Naive thymus-derived CD4-positive, alpha-beta T cell (primary cell): Measurements from ENCODE around the gene TLR1. TPM values are rescaled to one million over a fixed set of nuclear protein-coding genes. Genes with fewer than 3 reads are reported as not detected.

ENCODE experiments used
- ATAC-seq: fragments of 150-1000 bp; cut with Tn5 transposase; 2 replicates; pipeline ENCODE4 v1.10.0; 2021; ENCODE audit warnings: mild to moderate bottlenecking, moderate library complexity
- CTCF ChIA-PET: fragments of 350-600 bp; sonication (Branson Sonifier 250); formaldehyde crosslinking; loops from one replicate; lab custom pipeline; 2021; ENCODE audit warnings: antibody characterized with exemption; lab: Charles Lee
- POLR2A ChIA-PET: fragments of 350-600 bp; sonication (Branson Sonifier 250); formaldehyde crosslinking; loops from one replicate; lab custom pipeline; 2021; ENCODE audit warnings: antibody characterized with exemption, inconsistent platforms; lab: Charles Lee
- DNase-seq, 9 donors: peaks; one replicate each; pipeline versions ENCODE4 v3.0.0 to v3.0.0-alpha.2; 2020 to 2022; ENCODE audit warnings: mixed read lengths in 1 of 9
- H3K27ac ChIP-seq: one replicate; pipeline ENCODE4 v1.7.0; 2013; ENCODE audit warnings: mild to moderate bottlenecking, low read depth, low read length, moderate library complexity
- H3K27me3 ChIP-seq, 2 donors: one replicate each; pipeline ENCODE4 v1.7.0; 2013; ENCODE audit warnings: low read length in 2 of 2, mild to moderate bottlenecking in 2 of 2, moderate library complexity in 2 of 2; ENCODE audit not compliant: control insufficient read depth in 2 of 2, insufficient read depth in 2 of 2
- H3K36me3 ChIP-seq, 3 experiments: 1 replicate in 2 of 3; 2 replicates in 1 of 3; pipeline ENCODE4 v1.7.0; 2013; ENCODE audit warnings: low read length in 3 of 3, mild to moderate bottlenecking in 3 of 3, moderate library complexity in 1 of 3; ENCODE audit not compliant: insufficient read depth in 3 of 3, control insufficient read depth in 2 of 3
- H3K4me1 ChIP-seq, 2 donors: one replicate each; pipeline ENCODE4 v1.7.0; 2013; ENCODE audit warnings: low read length in 2 of 2, mild to moderate bottlenecking in 2 of 2, moderate library complexity in 1 of 2; ENCODE audit not compliant: control insufficient read depth in 2 of 2, insufficient read depth in 2 of 2
- H3K4me3 ChIP-seq: 2 replicates; pipeline ENCODE4 v1.7.0; 2013; ENCODE audit warnings: mild to moderate bottlenecking, low read length
- H3K9me3 ChIP-seq, 3 experiments: 1 replicate in 2 of 3; 2 replicates in 1 of 3; pipeline ENCODE4 v1.7.0; 2013; ENCODE audit warnings: low read length in 3 of 3; ENCODE audit not compliant: control insufficient read depth in 2 of 3
- H3K27ac Mint-ChIP-seq, 9 donors: one replicate each; pipeline ENCODE4 v1.8.0; 2020 to 2022; ENCODE audit warnings: mixed read lengths in 9 of 9, mild to moderate bottlenecking in 8 of 9, moderate library complexity in 5 of 9, inconsistent platforms in 2 of 9
- H3K27me3 Mint-ChIP-seq, 5 donors: one replicate each; pipeline ENCODE4 v1.8.0; 2021 to 2022; ENCODE audit warnings: mixed read lengths in 5 of 5, mild to moderate bottlenecking in 1 of 5
- H3K36me3 Mint-ChIP-seq, 5 donors: one replicate each; pipeline ENCODE4 v1.8.0; 2020 to 2022; ENCODE audit warnings: mixed read lengths in 5 of 5, mild to moderate bottlenecking in 3 of 5, inconsistent platforms in 1 of 5
- H3K4me1 Mint-ChIP-seq, 7 donors: one replicate each; pipeline ENCODE4 v1.8.0; 2020 to 2022; ENCODE audit warnings: mixed read lengths in 7 of 7, mild to moderate bottlenecking in 3 of 7, inconsistent platforms in 1 of 7
- H3K4me3 Mint-ChIP-seq, 10 donors: one replicate each; pipeline ENCODE4 v1.8.0; 2020 to 2022; ENCODE audit warnings: mild to moderate bottlenecking in 10 of 10, mixed read lengths in 10 of 10, moderate library complexity in 6 of 10, inconsistent platforms in 2 of 10
- H3K9me3 Mint-ChIP-seq, 11 donors: one replicate each; pipeline ENCODE4 v1.8.0; 2020 to 2022; ENCODE audit warnings: mixed read lengths in 11 of 11, mild to moderate bottlenecking in 4 of 11, inconsistent platforms in 1 of 11, moderate library complexity in 1 of 11
- intact Hi-C, 2 donors: fragments of 100-400 bp; cut with micrococcal nuclease; formaldehyde crosslinking; loops; one replicate each; pipeline ENCODE4 v1.15.1; 2023
- polyA plus RNA-seq, 2 donors: library from polyadenylated mRNA; unstranded; fragments of 300-500 nt; fragmentation: Illumina TruSeq; gene quantifications; one replicate each; pipeline ENCODE4 v1.2.3, GENCODE V29; 2021
- total RNA-seq, 6 experiments: library from RNA in 5 of 6; stranded (reverse) in 5 of 6; gene quantifications; 1 replicate in 5 of 6; 2 replicates in 1 of 6; pipeline ENCODE4 v1.2.3 and lab custom pipeline; 2021 to 2026

Gene TLR1
- total and polyA plus RNA-seq, 7 experiments from 2014 or later: 11.8 to 41.9 (median 22.0) TPM

DNA sequence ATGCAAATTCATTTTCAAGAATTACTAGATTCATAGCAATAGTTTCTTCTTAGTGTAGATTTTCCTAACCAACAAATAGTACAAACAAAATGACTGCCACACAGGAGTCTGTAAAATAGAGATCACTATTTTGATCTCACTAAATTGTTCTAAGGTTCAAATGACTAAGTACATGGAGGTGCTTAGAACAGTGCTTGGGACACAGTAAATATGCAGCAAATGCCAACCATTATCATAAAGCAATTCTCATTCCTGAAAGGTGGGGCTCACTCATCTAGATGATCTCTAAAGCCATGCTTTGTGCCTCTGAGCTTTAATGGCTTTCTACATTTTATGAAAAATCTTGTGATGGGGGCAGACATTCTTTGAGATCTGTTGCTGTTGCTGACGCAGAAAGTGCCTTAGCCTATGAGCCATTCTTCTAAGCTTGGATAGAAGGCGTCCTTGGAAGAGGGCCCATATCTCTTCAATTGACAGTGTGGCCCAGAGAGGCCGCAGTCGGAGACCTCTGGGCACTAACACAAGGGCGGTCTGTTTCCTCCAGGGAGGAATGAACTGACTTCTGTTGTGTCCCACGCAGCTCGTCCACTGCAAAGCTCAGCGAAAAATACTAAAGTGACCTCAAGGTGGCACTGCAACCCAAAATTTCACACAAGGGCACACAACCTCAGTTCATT, 45.3 kb downstream of the TLR1 start:
- no peaks in the 10 kb centered on the region for H3K27me3 ChIP-seq
- DNase-seq: peak; percentile 29 to 66 (median 58)
- no peak overlapping the region for H3K27ac ChIP-seq
- POLR2A ChIA-PET: interaction anchor here (0.8 kb wide), 1 partner anchor 24 kb away, joined by 3 read pairs; the partner anchor contains the start of gene TLR10
- H3K27ac Mint-ChIP-seq: peak overlapping the region in 2 of 9 donors; percentile 10 to 41
- no peaks in the 10 kb centered on the region for H3K9me3 ChIP-seq
- peaks cover 0 to 5% of the 10 kb centered on the region in 2 donors for H3K4me1 ChIP-seq
- no peaks in the 10 kb centered on the region for H3K27me3 Mint-ChIP-seq
- H3K9me3 Mint-ChIP-seq: no peaks in the 10 kb centered on the region
- peak; percentile 64 for ATAC-seq
- H3K4me3 Mint-ChIP-seq: no peak overlapping the region
- H3K4me3 ChIP-seq: no peak overlapping the region
- peaks cover 0 to 2% (median 0%) of the 10 kb centered on the region in 5 donors for H3K36me3 Mint-ChIP-seq
- no peaks in the 10 kb centered on the region for H3K36me3 ChIP-seq
- CTCF ChIA-PET: interaction anchor here (0.6 to 5.3 kb wide), 27 partner anchors 11 to 768 kb away, joined by 3 to 50 read pairs (median 4); partner anchors contain the start of genes TLR1, TLR10 and UGDH
- intact Hi-C loops: loop anchor here (1.0 to 5.0 kb wide), 10 partner anchors 24 to 1218 kb away; partner anchors contain the start of genes TLR1 (in 2 of the 2), TLR6 (in 2 of the 2), PDS5A (in 1 of the 2) and WDR19 (in 1 of the 2)
- peaks cover 8 to 31% (median 19%) of the 10 kb centered on the region in 7 donors for H3K4me1 Mint-ChIP-seq

DNA sequence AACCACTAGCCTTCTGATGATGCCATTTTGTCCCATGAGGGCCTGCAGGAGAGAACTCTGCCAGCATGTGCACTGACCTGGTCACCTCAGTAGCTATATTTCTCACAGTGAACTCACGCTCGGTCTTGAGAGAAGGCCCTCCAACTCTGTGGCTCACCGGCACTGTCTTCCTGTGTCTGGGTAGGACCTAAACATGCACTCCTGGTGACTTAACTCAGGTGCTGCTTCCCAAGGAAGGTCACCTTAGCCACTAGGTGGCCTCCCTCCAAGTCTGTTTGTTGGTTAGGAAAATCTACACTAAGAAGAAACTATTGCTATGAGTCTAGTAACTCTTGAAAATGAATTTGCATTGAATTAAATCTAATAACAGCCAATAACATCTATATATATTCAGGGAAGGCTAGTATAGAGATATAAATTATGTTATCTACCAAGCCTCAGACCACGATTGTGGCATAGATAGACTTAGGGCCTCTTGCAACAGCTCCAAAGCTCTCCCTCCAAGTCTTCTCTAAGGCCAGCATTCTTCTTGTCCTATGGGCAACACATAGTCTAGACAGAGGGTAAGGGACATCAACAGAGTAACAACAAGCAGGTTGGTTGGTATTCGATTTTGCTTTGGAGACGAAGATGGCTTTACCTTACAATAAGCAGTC, 46.5 kb downstream of the TLR1 start:
- Mint-ChIP-seq H3K4me1 (peaks cover 8 to 29% (median 19%) of the 10 kb centered on the region in 7 donors), H3K9me3 (no peaks in the 10 kb centered on the region), H3K27me3 (no peaks in the 10 kb centered on the region), H3K4me3 (no peak overlapping the region), H3K36me3 (peaks cover 0 to 2% (median 0%) of the 10 kb centered on the region in 5 donors), H3K27ac (no peak overlapping the region)
- ATAC-seq (no peak), DNase-seq (peak in 1 of 9 donors; percentile 9)
- Histone ChIP-seq H3K4me3 (no peak overlapping the region), H3K4me1 (peaks cover 0 to 5% of the 10 kb centered on the region in 2 donors), H3K36me3 (no peaks in the 10 kb centered on the region), H3K9me3 (no peaks in the 10 kb centered on the region), H3K27me3 (no peaks in the 10 kb centered on the region), H3K27ac (no peak overlapping the region)
- intact Hi-C loops: loop anchor here (2.0 to 5.0 kb wide), 3 partner anchors 289 to 1219 kb away; partner anchors contain the start of gene PDS5A (in 1 of the 2)
- ChIA-PET POLR2A (no interaction called here), CTCF (interaction anchor here (0.6 to 5.3 kb wide), 10 partner anchors 12 to 579 kb away, joined by 3 to 50 read pairs (median 22); partner anchors contain the start of genes TLR1 and TLR10)

DNA sequence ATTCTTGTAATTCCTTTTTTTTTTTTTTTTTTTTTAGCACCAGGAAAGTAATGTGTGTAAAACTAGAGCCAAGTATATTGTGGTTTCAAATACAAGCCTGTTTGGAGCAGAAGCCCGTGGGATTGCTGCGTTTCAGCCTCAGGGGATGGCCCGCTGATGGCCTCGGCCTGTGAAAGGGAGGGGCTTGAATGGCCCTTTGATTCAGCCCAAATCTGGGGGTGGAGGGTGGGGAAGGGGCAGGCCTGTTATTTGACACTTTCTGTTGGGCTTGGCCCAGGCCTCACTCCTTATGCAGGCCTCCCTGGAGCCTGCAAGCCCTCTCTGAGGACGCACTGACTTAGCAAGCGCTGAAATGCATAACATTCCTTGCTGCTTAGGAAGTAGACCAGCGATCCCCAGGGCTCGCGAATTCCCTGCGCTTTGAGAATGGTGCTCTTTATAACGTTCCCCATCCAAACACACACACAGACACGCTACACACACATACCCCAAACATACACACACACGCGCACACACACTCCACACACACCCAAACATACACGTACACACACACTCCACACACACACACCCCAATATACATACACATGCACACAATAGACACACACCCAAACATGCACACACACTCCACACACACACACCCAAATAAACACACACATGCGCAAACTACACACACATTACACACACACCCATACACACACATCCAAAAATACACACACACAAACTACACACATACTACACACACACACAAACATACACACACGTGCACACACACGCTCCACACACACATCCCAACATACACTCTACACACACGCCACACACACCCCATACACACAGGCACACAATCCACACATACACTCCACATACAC, 51.4 kb downstream of the TLR1 start:
- peaks cover 0 to 24% (median 0%) of the 10 kb centered on the region in 7 donors for H3K4me1 Mint-ChIP-seq
- H3K4me3 Mint-ChIP-seq: no peak overlapping the region
- Histone ChIP-seq H3K36me3 (no peaks in the 10 kb centered on the region), H3K9me3 (peaks cover 0 to 2% (median 0%) of the 10 kb centered on the region in 3 experiments), H3K4me1 (no peaks in the 10 kb centered on the region), H3K27me3 (no peaks in the 10 kb centered on the region), H3K27ac (no peak overlapping the region), H3K4me3 (no peak overlapping the region)
- intact Hi-C loops: no loop called here
- POLR2A ChIA-PET: no interaction called here
- peaks cover 0 to 9% (median 6%) of the 10 kb centered on the region in 11 donors for H3K9me3 Mint-ChIP-seq
- no peak for DNase-seq
- H3K36me3 Mint-ChIP-seq: peaks cover 4 to 8% (median 5%) of the 10 kb centered on the region in 5 donors
- H3K27me3 Mint-ChIP-seq: no peaks in the 10 kb centered on the region
- CTCF ChIA-PET: no interaction called here
- ATAC-seq: no peak
- H3K27ac Mint-ChIP-seq: no peak overlapping the region

DNA sequence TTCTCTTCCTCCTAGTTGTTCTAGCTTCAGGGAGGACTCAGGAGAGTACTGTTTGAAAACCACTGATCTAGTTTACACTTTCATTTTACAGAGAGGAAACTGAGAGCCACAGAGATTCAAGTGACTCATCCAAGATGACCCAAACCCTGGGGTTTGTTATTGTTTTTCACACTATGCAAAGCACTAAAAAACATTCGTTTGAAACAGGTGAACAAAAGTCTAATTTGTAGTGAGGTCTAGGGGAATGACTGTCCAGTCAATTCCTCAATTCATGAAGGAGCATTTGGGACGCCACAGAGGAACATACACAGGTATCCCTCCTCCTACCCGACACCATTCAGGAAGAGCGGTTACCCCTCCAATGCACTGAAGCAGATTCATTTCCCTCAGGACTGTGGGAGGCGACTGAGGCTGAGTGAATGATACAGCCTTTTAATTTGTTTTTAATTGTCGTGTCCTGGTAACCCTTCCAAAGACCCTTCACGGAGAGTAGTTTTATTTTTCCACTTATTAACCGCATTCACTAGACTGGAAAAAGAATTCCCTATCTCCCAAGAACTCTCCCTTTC, 52.1 kb downstream of the TLR1 start:
- Histone ChIP-seq H3K27ac (no peak overlapping the region), H3K4me3 (no peak overlapping the region), H3K9me3 (peaks cover 0 to 8% (median 0%) of the 10 kb centered on the region in 3 experiments), H3K4me1 (no peaks in the 10 kb centered on the region), H3K27me3 (no peaks in the 10 kb centered on the region), H3K36me3 (no peaks in the 10 kb centered on the region)
- ATAC-seq: peak; percentile 50
- no peaks in the 10 kb centered on the region for H3K27me3 Mint-ChIP-seq
- peak overlapping the region in 1 of 9 donors; percentile 91 for H3K27ac Mint-ChIP-seq
- H3K9me3 Mint-ChIP-seq: peaks cover 0 to 12% (median 8%) of the 10 kb centered on the region in 11 donors
- H3K4me1 Mint-ChIP-seq: peaks cover 0 to 18% (median 0%) of the 10 kb centered on the region in 7 donors
- POLR2A ChIA-PET: no interaction called here
- intact Hi-C loops: no loop called here
- CTCF ChIA-PET: no interaction called here
- H3K36me3 Mint-ChIP-seq: peaks cover 4 to 10% (median 6%) of the 10 kb centered on the region in 5 donors
- no peak for DNase-seq
- H3K4me3 Mint-ChIP-seq: peak overlapping the region in 1 of 10 donors; percentile 78

DNA sequence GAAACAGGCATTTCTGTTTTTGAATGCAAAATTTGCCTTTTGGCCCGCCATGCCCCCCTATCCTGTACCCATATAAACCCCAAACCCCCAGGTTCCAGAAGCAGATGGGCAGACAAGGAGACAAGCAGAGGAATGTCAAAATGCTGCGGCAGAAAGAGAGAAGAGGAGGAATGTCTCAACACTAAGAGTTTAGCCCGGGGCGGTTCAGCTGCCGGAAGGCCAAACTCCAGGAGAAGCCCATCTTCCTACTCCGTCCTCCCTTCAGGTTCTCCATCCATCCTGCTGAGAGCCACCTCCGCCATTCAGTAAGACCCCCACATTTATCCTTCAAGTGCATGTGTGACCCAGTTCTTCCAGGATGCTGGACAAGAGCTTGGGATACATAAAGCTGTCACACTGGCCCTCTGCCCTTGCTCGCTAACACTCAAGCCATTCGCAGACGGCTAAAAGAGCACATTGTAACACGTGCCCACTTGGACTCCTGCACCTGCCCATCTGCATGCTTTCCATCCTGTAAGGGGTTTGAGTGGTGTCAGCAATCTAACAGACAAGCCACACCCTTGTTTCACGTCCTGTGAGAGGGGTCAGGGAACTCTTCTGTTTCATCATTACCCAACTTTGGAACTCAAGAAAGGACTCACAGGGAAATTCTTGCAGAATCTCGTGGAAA, 53.1 kb downstream of the TLR1 start:
- H3K4me3 ChIP-seq: no peak overlapping the region
- intact Hi-C loops: no loop called here
- Mint-ChIP-seq H3K36me3 (peaks cover 9 to 17% (median 11%) of the 10 kb centered on the region in 5 donors), H3K4me3 (no peak overlapping the region), H3K4me1 (peaks cover 0 to 18% (median 0%) of the 10 kb centered on the region in 7 donors), H3K9me3 (peaks cover 0 to 21% (median 15%) of the 10 kb centered on the region in 11 donors), H3K27me3 (no peaks in the 10 kb centered on the region), H3K27ac (no peak overlapping the region)
- no peak overlapping the region for H3K27ac ChIP-seq
- DNase-seq (no peak), ATAC-seq (no peak)
- ChIA-PET CTCF (no interaction called here), POLR2A (interaction anchor here (0.6 kb wide), 1 partner anchor 9 kb away, joined by 3 read pairs; no protein-coding TSS in a partner anchor)
- H3K4me1 ChIP-seq: no peaks in the 10 kb centered on the region
- peaks cover 0 to 11% (median 0%) of the 10 kb centered on the region in 3 experiments for H3K9me3 ChIP-seq
- no peaks in the 10 kb centered on the region for H3K36me3 ChIP-seq
- no peaks in the 10 kb centered on the region for H3K27me3 ChIP-seq
